ENCODE data around the gene MPPE1. TPM values are rescaled to one million over a fixed set of nuclear protein-coding genes. Genes with fewer than 3 reads are reported as not detected.
A peak's percentile ranks its signal among the peaks of the same experiment; 100 is the strongest.

Gene MPPE1
- total and polyA plus RNA-seq, 9 of the 15 experiments (the other 6 are each of a cell fraction or from before 2014, with no cell fraction given): 10.7 to 19.5 (median 13.3) TPM

GRCh38 chr18:11925800-11926481, 17.8 kb upstream of the MPPE1 start (continued):
- TF ChIP-seq, protein P1, sequence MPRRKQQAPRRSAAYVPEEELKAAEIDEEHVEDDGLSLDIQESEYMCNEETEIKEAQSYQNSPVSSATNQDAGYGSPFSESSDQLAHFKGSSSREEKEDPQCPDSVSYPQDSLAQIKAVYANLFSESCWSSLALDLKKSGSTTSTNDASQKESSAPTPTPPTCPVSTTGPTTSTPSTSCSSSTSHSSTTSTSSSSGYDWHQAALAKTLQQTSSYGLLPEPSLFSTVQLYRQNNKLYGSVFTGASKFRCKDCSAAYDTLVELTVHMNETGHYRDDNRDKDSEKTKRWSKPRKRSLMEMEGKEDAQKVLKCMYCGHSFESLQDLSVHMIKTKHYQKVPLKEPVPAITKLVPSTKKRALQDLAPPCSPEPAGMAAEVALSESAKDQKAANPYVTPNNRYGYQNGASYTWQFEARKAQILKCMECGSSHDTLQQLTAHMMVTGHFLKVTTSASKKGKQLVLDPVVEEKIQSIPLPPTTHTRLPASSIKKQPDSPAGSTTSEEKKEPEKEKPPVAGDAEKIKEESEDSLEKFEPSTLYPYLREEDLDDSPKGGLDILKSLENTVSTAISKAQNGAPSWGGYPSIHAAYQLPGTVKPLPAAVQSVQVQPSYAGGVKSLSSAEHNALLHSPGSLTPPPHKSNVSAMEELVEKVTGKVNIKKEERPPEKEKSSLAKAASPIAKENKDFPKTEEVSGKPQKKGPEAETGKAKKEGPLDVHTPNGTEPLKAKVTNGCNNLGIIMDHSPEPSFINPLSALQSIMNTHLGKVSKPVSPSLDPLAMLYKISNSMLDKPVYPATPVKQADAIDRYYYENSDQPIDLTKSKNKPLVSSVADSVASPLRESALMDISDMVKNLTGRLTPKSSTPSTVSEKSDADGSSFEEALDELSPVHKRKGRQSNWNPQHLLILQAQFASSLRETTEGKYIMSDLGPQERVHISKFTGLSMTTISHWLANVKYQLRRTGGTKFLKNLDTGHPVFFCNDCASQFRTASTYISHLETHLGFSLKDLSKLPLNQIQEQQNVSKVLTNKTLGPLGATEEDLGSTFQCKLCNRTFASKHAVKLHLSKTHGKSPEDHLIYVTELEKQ (CRISPR knock-in tag; IDR thresholded peaks at IDR 0.05): no peak
- TF ChIP-seq ARHGAP35 (IDR thresholded peaks at IDR 0.05; ENCODE audit: partially characterized antibody) (no peak), NFIC (IDR thresholded peaks at IDR 0.05) (peak; percentile 84), ZBTB34 (CRISPR knock-in tag; IDR thresholded peaks at IDR 0.05) (0 out of 2 replicates have a peak, but pooled peaks have one; percentile 51), RBM39 (optimal IDR thresholded peaks at IDR 0.05; ENCODE audit: low read depth, low read length) (no peak), HDGF (IDR thresholded peaks at IDR 0.05) (no peak), HNRNPK (IDR thresholded peaks at IDR 0.05; ENCODE audit: low read depth, low read length, poor library complexity, severe bottlenecking) (no peak), YBX1 (IDR thresholded peaks at IDR 0.05) (no peak), POLR2B (IDR thresholded peaks at IDR 0.05; ENCODE audit: low read depth, partially characterized antibody) (no peak), FOXA3 (CRISPR knock-in tag; conservative IDR thresholded peaks at IDR 0.05 in 1 of 2, IDR thresholded peaks at IDR 0.05 in 1 of 2) (peak; percentile 36 to 95; a peak in 2 of 4 replicates), ELF2 (CRISPR knock-in tag; IDR thresholded peaks at IDR 0.05) (no peak), ZNF140 (CRISPR knock-in tag; IDR thresholded peaks at IDR 0.05) (no peak), PKNOX1 (IDR thresholded peaks at IDR 0.05) (peak; percentile 81), E2F6 (IDR thresholded peaks at IDR 0.05; ENCODE audit: borderline replicate concordance in 1 of 2, extremely low read depth in 1 of 2, insufficient read depth in 1 of 2, insufficient read length in 1 of 2, low read depth in 1 of 2, low read length in 1 of 2, poor library complexity in 1 of 2, severe bottlenecking in 1 of 2) (no peak), ZNF134 (CRISPR knock-in tag; conservative IDR thresholded peaks at IDR 0.05) (no peak), POLR2AphosphoS2 (IDR thresholded peaks at IDR 0.05; ENCODE audit: low read length) (no peak), U2AF1 (optimal IDR thresholded peaks at IDR 0.05; ENCODE audit: low read depth, low read length) (no peak), POLR3G (IDR thresholded peaks at IDR 0.05; ENCODE audit: extremely low read depth, insufficient read length, insufficient replicate concordance) (no peak), COPS2 (conservative IDR thresholded peaks at IDR 0.05) (no peak)
